Astrocyte (in vitro differentiated cells and primary cell): ENCODE results near the gene TMTC1. TPM values are rescaled to one million over a fixed set of nuclear protein-coding genes. Genes with fewer than 3 reads are reported as not detected.

ENCODE experiments used
- DNase-seq: peaks from one replicate; pipeline ENCODE4 v3.0.0-alpha.2; 2010; ENCODE audit warnings: low read depth
- FAIRE-seq: peaks from 2 replicates; lab custom pipeline; 2011; peaks lifted over from hg19 to GRCh38; lab: Jason Lieb, UNC
- H2AFZ ChIP-seq: 2 replicates; pipeline ENCODE4 v1.6.0; 2012; ENCODE audit warnings: low read depth, low read length, inconsistent platforms
- H3K27ac ChIP-seq: 2 replicates; pipeline ENCODE4 v1.5.1; 2011; ENCODE audit warnings: low read depth, low read length, inconsistent platforms
- H3K27me3 ChIP-seq: 2 replicates; pipeline ENCODE4 v1.6.0; 2011; ENCODE audit warnings: low read length, inconsistent platforms; ENCODE audit not compliant: insufficient read depth
- H3K36me3 ChIP-seq: 2 replicates; pipeline ENCODE4 v1.5.1; 2011; ENCODE audit warnings: low read length, inconsistent platforms; ENCODE audit not compliant: insufficient read depth
- H3K4me1 ChIP-seq: 2 replicates; pipeline ENCODE4 v1.5.1; 2011; ENCODE audit warnings: low read length, inconsistent platforms; ENCODE audit not compliant: insufficient read depth
- H3K4me2 ChIP-seq: 2 replicates; pipeline ENCODE4 v1.6.0; 2012; ENCODE audit warnings: low read length, inconsistent platforms
- H3K4me3 ChIP-seq: 2 replicates; pipeline ENCODE4 v1.5.1; 2011; ENCODE audit warnings: low read depth, mild to moderate bottlenecking, low read length, inconsistent platforms; ENCODE audit not compliant: insufficient read depth
- H3K79me2 ChIP-seq: 2 replicates; pipeline ENCODE4 v1.6.0; 2012; ENCODE audit warnings: mild to moderate bottlenecking, low read length, inconsistent platforms; ENCODE audit not compliant: insufficient read depth
- H3K9ac ChIP-seq: 2 replicates; pipeline ENCODE4 v1.6.0; 2012; ENCODE audit warnings: mild to moderate bottlenecking, low read length, inconsistent platforms
- H3K9me3 ChIP-seq: 2 replicates; pipeline ENCODE4 v1.5.1; 2012; ENCODE audit warnings: low read depth, mild to moderate bottlenecking, low read length, inconsistent platforms; ENCODE audit not compliant: insufficient read depth
- H4K20me1 ChIP-seq: 2 replicates; pipeline ENCODE4 v1.6.0; 2012; ENCODE audit warnings: low read length, inconsistent platforms; ENCODE audit not compliant: insufficient read depth
- H3K27ac Mint-ChIP-seq: one replicate; pipeline ENCODE4 v1.8.0; 2021; ENCODE audit warnings: mild to moderate bottlenecking, mixed read lengths; ENCODE audit not compliant: unreplicated experiment
- H3K27me3 Mint-ChIP-seq: one replicate; pipeline ENCODE4 v1.8.0; 2021; ENCODE audit warnings: low read depth, mixed read lengths; ENCODE audit not compliant: unreplicated experiment
- H3K36me3 Mint-ChIP-seq: one replicate; pipeline ENCODE4 v1.8.0; 2021; ENCODE audit warnings: low read depth, mixed read lengths; ENCODE audit not compliant: unreplicated experiment
- H3K4me1 Mint-ChIP-seq: one replicate; pipeline ENCODE4 v1.8.0; 2021; ENCODE audit warnings: low read depth, mixed read lengths; ENCODE audit not compliant: unreplicated experiment
- H3K4me3 Mint-ChIP-seq: one replicate; pipeline ENCODE4 v1.8.0; 2021; ENCODE audit warnings: mild to moderate bottlenecking, moderate library complexity, mixed read lengths; ENCODE audit not compliant: unreplicated experiment
- H3K9me3 Mint-ChIP-seq: one replicate; pipeline ENCODE4 v1.8.0; 2021; ENCODE audit warnings: mild to moderate bottlenecking, mixed read lengths; ENCODE audit not compliant: unreplicated experiment
- EZH2 ChIP-seq: IDR thresholded peaks from 2 replicates; pipeline ENCODE4 v1.6.1; 2012; ENCODE audit warnings: mild to moderate bottlenecking, low read length, inconsistent platforms; ENCODE audit not compliant: insufficient read depth
- total RNA-seq: library from RNA; stranded (reverse); gene quantifications from 2 replicates; pipeline ENCODE4 v1.2.1, GENCODE V29; 2021
- TF ChIP-seq, protein P1 (sequence below): IDR thresholded peaks from 2 replicates; pipeline ENCODE4 v1.5.1; 2011; ENCODE audit warnings: low read depth, mild to moderate bottlenecking, inconsistent platforms, low read length, moderate library complexity; ENCODE audit not compliant: insufficient read depth

The TMTC1 gene
- total RNA-seq, 1 donor from 2014 or later = 4.7 TPM

DNA sequence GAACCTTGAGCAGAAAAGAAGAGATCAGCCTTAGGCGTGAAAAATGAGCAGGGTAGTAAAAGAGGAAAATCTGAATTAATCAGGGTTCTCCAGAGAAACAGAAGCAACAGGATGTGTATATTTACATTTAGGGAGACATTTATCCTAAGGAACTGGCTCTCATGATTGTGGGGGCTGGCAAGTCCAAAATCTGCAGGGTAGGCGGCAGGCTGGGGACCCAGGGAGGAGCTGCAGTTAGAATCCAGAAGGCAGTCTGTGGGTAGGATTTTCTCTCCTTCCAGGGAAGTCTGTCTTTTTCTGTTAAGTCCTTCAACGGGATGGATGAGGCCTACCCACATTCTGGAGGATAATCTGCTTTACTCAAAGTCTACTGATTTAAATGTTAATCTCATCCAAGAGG, 218.8 kb downstream of the TMTC1 start:
- H3K27ac Mint-ChIP-seq = no peak overlapping the region

DNA sequence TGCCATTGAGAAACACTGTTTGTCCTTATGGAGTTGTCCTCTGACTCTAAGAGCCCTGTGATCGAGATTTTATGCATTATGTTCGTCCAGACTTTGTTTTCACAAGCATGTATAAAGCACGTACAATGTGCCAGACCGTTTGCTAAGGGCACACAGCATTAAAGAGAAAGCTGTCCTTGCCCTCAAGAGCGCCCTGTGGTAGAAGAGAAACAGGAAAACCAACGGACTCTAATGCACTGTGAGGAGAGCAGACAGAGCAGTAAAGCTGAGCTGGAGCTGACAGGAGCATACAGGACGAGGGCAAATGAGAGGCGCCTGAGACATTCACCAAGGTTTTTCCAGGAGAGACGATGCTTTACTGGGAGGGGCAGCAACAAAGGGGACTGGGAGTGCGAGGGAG, 220.1 kb downstream of the TMTC1 start:
- Mint-ChIP-seq H3K27ac (no peak overlapping the region), H3K36me3 (peaks cover 2% of the 10 kb centered on the region), H3K27me3 (no peaks in the 10 kb centered on the region), H3K4me3 (no peak overlapping the region), H3K4me1 (peaks cover 17% of the 10 kb centered on the region), H3K9me3 (no peaks in the 10 kb centered on the region)
- H3K4me3 ChIP-seq = no peak overlapping the region
- no peak overlapping the region for H3K4me2 ChIP-seq
- DNase-seq (no peak), FAIRE-seq (no peak)
- H3K4me1 ChIP-seq = peaks cover 7% of the 10 kb centered on the region
- TF ChIP-seq EZH2 = no peak
- no peaks in the 10 kb centered on the region for H3K36me3 ChIP-seq
- no peaks in the 10 kb centered on the region for H3K79me2 ChIP-seq
- no peak overlapping the region for H2AFZ ChIP-seq
- H3K9ac ChIP-seq = no peak overlapping the region
- H3K9me3 ChIP-seq = no peaks in the 10 kb centered on the region
- H3K27me3 ChIP-seq = no peaks in the 10 kb centered on the region
- H4K20me1 ChIP-seq = no peaks in the 10 kb centered on the region
- no peak overlapping the region for H3K27ac ChIP-seq

More for the DNA sequence above, 218.8 kb downstream of the TMTC1 start:
- no peaks in the 10 kb centered on the region for H3K9me3 ChIP-seq
- Mint-ChIP-seq H3K27me3 (no peaks in the 10 kb centered on the region), H3K36me3 (peaks cover 2% of the 10 kb centered on the region), H3K9me3 (no peaks in the 10 kb centered on the region), H3K4me3 (no peak overlapping the region), H3K4me1 (peaks cover 17% of the 10 kb centered on the region)
- TF ChIP-seq EZH2 = no peak
- TF ChIP-seq, protein P1, sequence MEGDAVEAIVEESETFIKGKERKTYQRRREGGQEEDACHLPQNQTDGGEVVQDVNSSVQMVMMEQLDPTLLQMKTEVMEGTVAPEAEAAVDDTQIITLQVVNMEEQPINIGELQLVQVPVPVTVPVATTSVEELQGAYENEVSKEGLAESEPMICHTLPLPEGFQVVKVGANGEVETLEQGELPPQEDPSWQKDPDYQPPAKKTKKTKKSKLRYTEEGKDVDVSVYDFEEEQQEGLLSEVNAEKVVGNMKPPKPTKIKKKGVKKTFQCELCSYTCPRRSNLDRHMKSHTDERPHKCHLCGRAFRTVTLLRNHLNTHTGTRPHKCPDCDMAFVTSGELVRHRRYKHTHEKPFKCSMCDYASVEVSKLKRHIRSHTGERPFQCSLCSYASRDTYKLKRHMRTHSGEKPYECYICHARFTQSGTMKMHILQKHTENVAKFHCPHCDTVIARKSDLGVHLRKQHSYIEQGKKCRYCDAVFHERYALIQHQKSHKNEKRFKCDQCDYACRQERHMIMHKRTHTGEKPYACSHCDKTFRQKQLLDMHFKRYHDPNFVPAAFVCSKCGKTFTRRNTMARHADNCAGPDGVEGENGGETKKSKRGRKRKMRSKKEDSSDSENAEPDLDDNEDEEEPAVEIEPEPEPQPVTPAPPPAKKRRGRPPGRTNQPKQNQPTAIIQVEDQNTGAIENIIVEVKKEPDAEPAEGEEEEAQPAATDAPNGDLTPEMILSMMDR = no peak
- H3K9ac ChIP-seq = no peak overlapping the region
- no peak overlapping the region for H2AFZ ChIP-seq
- no peaks in the 10 kb centered on the region for H4K20me1 ChIP-seq
- FAIRE-seq (no peak), DNase-seq (no peak)
- H3K27ac ChIP-seq = no peak overlapping the region
- H3K36me3 ChIP-seq = no peaks in the 10 kb centered on the region
- H3K4me2 ChIP-seq = no peak overlapping the region
- no peaks in the 10 kb centered on the region for H3K79me2 ChIP-seq
- H3K27me3 ChIP-seq = no peaks in the 10 kb centered on the region
- H3K4me3 ChIP-seq = no peak overlapping the region
- peaks cover 7% of the 10 kb centered on the region for H3K4me1 ChIP-seq

DNA sequence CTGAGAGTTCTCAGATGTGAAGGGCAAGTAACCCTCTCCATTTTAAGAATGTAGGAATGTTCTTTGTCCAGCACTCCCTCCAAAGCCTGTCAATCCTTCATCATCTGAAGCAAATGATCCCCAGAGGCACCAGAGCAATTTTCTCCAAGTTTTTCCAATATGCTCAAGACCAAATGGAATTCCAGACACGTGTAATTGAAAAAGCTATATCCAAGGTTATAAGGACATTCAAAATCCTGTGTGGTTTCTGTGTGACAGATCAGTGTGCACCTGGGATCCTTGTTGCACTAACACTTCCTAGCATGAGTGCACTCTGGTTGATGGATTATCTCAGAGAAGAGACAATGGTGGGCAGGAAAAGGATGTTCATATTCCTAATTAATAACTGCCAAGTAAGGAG, 220.7 kb downstream of the TMTC1 start:
- no peak overlapping the region for H3K4me2 ChIP-seq
- H3K9me3 ChIP-seq = no peaks in the 10 kb centered on the region

More for the DNA sequence above, 220.7 kb downstream of the TMTC1 start:
- Mint-ChIP-seq H3K27me3 (no peaks in the 10 kb centered on the region), H3K36me3 (peaks cover 2% of the 10 kb centered on the region), H3K9me3 (no peaks in the 10 kb centered on the region), H3K4me1 (peaks cover 17% of the 10 kb centered on the region), H3K27ac (no peak overlapping the region), H3K4me3 (no peak overlapping the region)
- no peaks in the 10 kb centered on the region for H3K36me3 ChIP-seq
- no peak for TF ChIP-seq EZH2
- TF ChIP-seq, protein P1 = no peak
- peaks cover 7% of the 10 kb centered on the region for H3K4me1 ChIP-seq
- H2AFZ ChIP-seq = no peak overlapping the region
- DNase-seq (no peak), FAIRE-seq (no peak)
- H3K4me3 ChIP-seq = no peak overlapping the region
- no peak overlapping the region for H3K9ac ChIP-seq
- no peaks in the 10 kb centered on the region for H4K20me1 ChIP-seq
- H3K27me3 ChIP-seq = no peaks in the 10 kb centered on the region
- no peaks in the 10 kb centered on the region for H3K79me2 ChIP-seq
- H3K27ac ChIP-seq = no peak overlapping the region
